ENCODE results near the gene KIF3C. TPM values are rescaled to one million over a fixed set of nuclear protein-coding genes. Genes with fewer than 3 reads are reported as not detected.

KIF3C gene
- total RNA-seq, 1 experiment from 2014 or later: 9.2 TPM

DNA sequence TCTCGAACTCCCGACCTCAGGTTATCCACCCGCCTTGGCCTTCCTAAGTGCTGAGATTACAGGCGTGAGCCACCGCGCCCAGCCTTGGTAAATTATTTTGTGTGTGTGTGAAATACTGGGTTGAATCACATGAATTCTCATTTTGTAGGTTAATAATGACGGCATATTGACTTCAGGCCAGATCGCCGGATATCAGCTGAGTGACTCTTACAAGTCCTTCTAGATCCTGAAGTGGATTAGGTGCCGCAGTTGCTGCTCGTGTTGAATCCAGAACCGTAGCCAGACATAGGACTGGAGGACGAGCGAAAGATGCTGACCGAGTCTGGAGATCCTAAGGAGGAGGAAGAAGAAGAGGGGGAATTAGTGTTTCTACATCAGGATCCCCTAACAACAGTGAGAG, 12.2 kb upstream of the KIF3C start:
- Histone ChIP-seq H3K4me3 (ENCODE audit: low read depth, low read length) (no peak overlapping the region), H3K36me3 (ENCODE audit: control insufficient read depth, insufficient read depth, low read length) (no peaks in the 10 kb centered on the region), H3K4me1 (peaks cover 29% of the 10 kb centered on the region), H3K9me3 (no peaks in the 10 kb centered on the region), H3K27me3 (replicated peaks; ENCODE audit: control insufficient read depth, insufficient read depth, low read length) (no peaks in the 10 kb centered on the region)
- no peaks in the 10 kb centered on the region for H3K9me3 Mint-ChIP-seq (ENCODE audit: unreplicated experiment)
- H3K4me3 Mint-ChIP-seq (ENCODE audit: unreplicated experiment): no peak overlapping the region
- H3K4me1 Mint-ChIP-seq (ENCODE audit: low read depth, unreplicated experiment): peaks cover 45% of the 10 kb centered on the region
- no peak for DNase-seq
- ChIA-PET CTCF (no interaction called here), POLR2A (interaction anchor here (0.8 kb wide), 1 partner anchor 116 kb away, joined by 3 read pairs; the partner anchor contains the start of gene ASXL2)
- peaks cover 11% of the 10 kb centered on the region for H3K36me3 Mint-ChIP-seq (ENCODE audit: insufficient read depth, unreplicated experiment)
- TF ChIP-seq, protein P1, sequence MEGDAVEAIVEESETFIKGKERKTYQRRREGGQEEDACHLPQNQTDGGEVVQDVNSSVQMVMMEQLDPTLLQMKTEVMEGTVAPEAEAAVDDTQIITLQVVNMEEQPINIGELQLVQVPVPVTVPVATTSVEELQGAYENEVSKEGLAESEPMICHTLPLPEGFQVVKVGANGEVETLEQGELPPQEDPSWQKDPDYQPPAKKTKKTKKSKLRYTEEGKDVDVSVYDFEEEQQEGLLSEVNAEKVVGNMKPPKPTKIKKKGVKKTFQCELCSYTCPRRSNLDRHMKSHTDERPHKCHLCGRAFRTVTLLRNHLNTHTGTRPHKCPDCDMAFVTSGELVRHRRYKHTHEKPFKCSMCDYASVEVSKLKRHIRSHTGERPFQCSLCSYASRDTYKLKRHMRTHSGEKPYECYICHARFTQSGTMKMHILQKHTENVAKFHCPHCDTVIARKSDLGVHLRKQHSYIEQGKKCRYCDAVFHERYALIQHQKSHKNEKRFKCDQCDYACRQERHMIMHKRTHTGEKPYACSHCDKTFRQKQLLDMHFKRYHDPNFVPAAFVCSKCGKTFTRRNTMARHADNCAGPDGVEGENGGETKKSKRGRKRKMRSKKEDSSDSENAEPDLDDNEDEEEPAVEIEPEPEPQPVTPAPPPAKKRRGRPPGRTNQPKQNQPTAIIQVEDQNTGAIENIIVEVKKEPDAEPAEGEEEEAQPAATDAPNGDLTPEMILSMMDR (IDR thresholded peaks at IDR 0.05; ENCODE audit: insufficient read depth in 1 of 2, low read depth in 1 of 2, low read length in 1 of 2, severe bottlenecking in 1 of 2, unreplicated experiment in 1 of 2): no peak
- intact Hi-C loops (cut with micrococcal nuclease; ENCODE audit: unreplicated experiment): no loop called here
- BruUV-seq (replicated peaks): no TSS peak
- no peak overlapping the region for H3K27ac Mint-ChIP-seq (ENCODE audit: unreplicated experiment)
- no peaks in the 10 kb centered on the region for H3K27me3 Mint-ChIP-seq (ENCODE audit: insufficient read depth, unreplicated experiment)

GRCh38 chr2:25993049-25993448, 10.8 kb upstream of the KIF3C start:
- Mint-ChIP-seq H3K4me3 (ENCODE audit: unreplicated experiment) (no peak overlapping the region), H3K27ac (ENCODE audit: unreplicated experiment) (no peak overlapping the region), H3K36me3 (ENCODE audit: insufficient read depth, unreplicated experiment) (peaks cover 5% of the 10 kb centered on the region), H3K4me1 (ENCODE audit: low read depth, unreplicated experiment) (peaks cover 33% of the 10 kb centered on the region), H3K27me3 (ENCODE audit: insufficient read depth, unreplicated experiment) (no peaks in the 10 kb centered on the region), H3K9me3 (ENCODE audit: unreplicated experiment) (no peaks in the 10 kb centered on the region)
- Histone ChIP-seq H3K4me3 (ENCODE audit: low read depth, low read length) (no peak overlapping the region), H3K9me3 (no peaks in the 10 kb centered on the region), H3K36me3 (ENCODE audit: control insufficient read depth, insufficient read depth, low read length) (no peaks in the 10 kb centered on the region), H3K4me1 (peaks cover 16% of the 10 kb centered on the region), H3K27me3 (replicated peaks; ENCODE audit: control insufficient read depth, insufficient read depth, low read length) (no peaks in the 10 kb centered on the region)
- CTCF ChIA-PET: interaction anchor here (0.6 to 0.7 kb wide), 3 partner anchors 26 to 129 kb away, joined by 3 to 10 read pairs (median 4); no protein-coding TSS in a partner anchor
- no peak for DNase-seq
- POLR2A ChIA-PET: no interaction called here
- TF ChIP-seq, protein P1 (IDR thresholded peaks at IDR 0.05; ENCODE audit: insufficient read depth in 1 of 2, low read depth in 1 of 2, low read length in 1 of 2, severe bottlenecking in 1 of 2, unreplicated experiment in 1 of 2): no peak
- intact Hi-C loops (cut with micrococcal nuclease; ENCODE audit: unreplicated experiment): no loop called here
- no TSS peak for BruUV-seq (replicated peaks)

- Mint-ChIP-seq H3K27me3 (ENCODE audit: insufficient read depth, unreplicated experiment) (no peaks in the 10 kb centered on the region), H3K9me3 (ENCODE audit: unreplicated experiment) (no peaks in the 10 kb centered on the region), H3K36me3 (ENCODE audit: insufficient read depth, unreplicated experiment) (peaks cover 5% of the 10 kb centered on the region), H3K27ac (ENCODE audit: unreplicated experiment) (no peak overlapping the region), H3K4me3 (ENCODE audit: unreplicated experiment) (no peak overlapping the region), H3K4me1 (ENCODE audit: low read depth, unreplicated experiment) (peaks cover 28% of the 10 kb centered on the region)
- H3K4me3 ChIP-seq (ENCODE audit: low read depth, low read length): no peak overlapping the region
- ChIA-PET CTCF (interaction anchor here (0.6 to 1.6 kb wide), 3 partner anchors 43 to 132 kb away, joined by 3 to 5 read pairs (median 4); no protein-coding TSS in a partner anchor), POLR2A (no interaction called here)
- H3K4me1 ChIP-seq: peaks cover 15% of the 10 kb centered on the region
- no peaks in the 10 kb centered on the region for H3K9me3 ChIP-seq
- no TSS peak for BruUV-seq (replicated peaks)
- no peaks in the 10 kb centered on the region for H3K36me3 ChIP-seq (ENCODE audit: control insufficient read depth, insufficient read depth, low read length)
- no peak for DNase-seq
- intact Hi-C loops (cut with micrococcal nuclease; ENCODE audit: unreplicated experiment): no loop called here
- H3K27me3 ChIP-seq (replicated peaks; ENCODE audit: control insufficient read depth, insufficient read depth, low read length): no peaks in the 10 kb centered on the region
- TF ChIP-seq, protein P1 (IDR thresholded peaks at IDR 0.05; ENCODE audit: insufficient read depth in 1 of 2, low read depth in 1 of 2, low read length in 1 of 2, severe bottlenecking in 1 of 2, unreplicated experiment in 1 of 2): no peak
Measured at GRCh38 chr2:25992556-25992955, 10.3 kb upstream of the KIF3C start.
